ENCODE measurements around the gene NR4A2. TPM values are rescaled to one million over a fixed set of nuclear protein-coding genes. Genes with fewer than 3 reads are reported as not detected.

Gene NR4A2
- total and polyA plus RNA-seq, 2 donors (not counting 3 experiments of a cell fraction or from before 2014, with no cell fraction given) = 1.0 to 1.9 TPM

DNA sequence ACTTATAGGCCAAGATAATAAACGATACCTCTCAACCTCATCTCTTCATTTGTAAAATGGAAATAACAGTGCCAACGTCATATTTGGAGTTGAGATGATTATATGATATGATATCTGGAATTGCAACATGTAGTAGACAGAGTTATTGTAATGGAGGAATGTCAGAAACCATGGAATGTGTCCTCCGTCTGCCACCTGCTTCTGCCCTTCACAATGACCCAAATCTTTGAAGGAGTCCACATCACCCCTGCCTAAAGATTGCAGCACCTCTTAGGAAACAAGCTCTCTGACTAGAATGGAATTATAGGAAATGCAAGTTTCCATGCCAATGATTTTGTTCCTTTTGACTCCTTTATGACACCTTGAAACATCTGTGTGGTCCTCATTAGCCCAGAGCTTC is 14.9 kb downstream of the NR4A2 start:
- no peak for FAIRE-seq
- Histone ChIP-seq H3K79me2 (ENCODE audit: control insufficient read depth, insufficient read depth, low read length) (no peaks in the 10 kb centered on the region), H3K9ac (replicated peaks; ENCODE audit: extremely low read depth, insufficient read depth, low read length) (no peak overlapping the region), H3K9me1 (replicated peaks; ENCODE audit: control insufficient read depth, extremely low read depth, insufficient read depth, low read length) (no peaks in the 10 kb centered on the region), H3K4me2 (ENCODE audit: insufficient read depth, low read length) (no peak overlapping the region), H3K4me3 (replicated peaks in 1 of 3; ENCODE audit: insufficient read depth in 1 of 3, low read depth in 1 of 3, low read length in 3 of 3) (no peak overlapping the region), H3K27me3 (ENCODE audit: control insufficient read depth in 2 of 2, insufficient read depth in 2 of 2, low read length in 2 of 2) (peaks cover 34 to 58% of the 10 kb centered on the region in 2 experiments), H3K36me3 (ENCODE audit: control insufficient read depth in 2 of 2, extremely low read depth in 1 of 2, insufficient read depth in 2 of 2, low read length in 2 of 2) (no peaks in the 10 kb centered on the region), H3K4me1 (ENCODE audit: control insufficient read depth, extremely low read depth, insufficient read depth, low read length) (peaks cover 12% of the 10 kb centered on the region), H3K9me3 (replicated peaks; ENCODE audit: control insufficient read depth, insufficient read depth, low read length) (no peaks in the 10 kb centered on the region), H2AFZ (ENCODE audit: low read depth, low read length) (no peak overlapping the region), H3K27ac (ENCODE audit: insufficient read depth, low read depth, low read length) (no peak overlapping the region), H4K20me1 (replicated peaks; ENCODE audit: control insufficient read depth, extremely low read depth, insufficient read depth, low read length) (no peaks in the 10 kb centered on the region)
- dilution Hi-C loops (cut with MboI; ENCODE audit: extremely low pct_ligation_motif_present, low sequenced_read_pairs) = no loop called here
- DNase-seq (ENCODE audit: low read depth, low spot score) = no peak
- ChIA-PET CTCF (interaction anchor here (1.4 to 2.4 kb wide), 2 partner anchors 18 to 940 kb away, joined by 4 to 7 read pairs; no protein-coding TSS in a partner anchor), POLR2A (no interaction called here)
- no peak for TF ChIP-seq FOS (IDR thresholded peaks at IDR 0.05; ENCODE audit: borderline replicate concordance, insufficient read depth, low read length)
- TF ChIP-seq POLR2A (IDR thresholded peaks at IDR 0.05; ENCODE audit: low read depth, low read length) = no peak
- TF ChIP-seq POLR2AphosphoS5 (IDR thresholded peaks at IDR 0.05; ENCODE audit: insufficient read depth, low read depth, low read length) = no peak
- TF ChIP-seq JUN (IDR thresholded peaks at IDR 0.05; ENCODE audit: borderline replicate concordance, insufficient read depth, insufficient read length, low read depth) = no peak
- no peak for TF ChIP-seq EZH2 (IDR thresholded peaks at IDR 0.05; ENCODE audit: borderline replicate concordance, low read depth, low read length, severe bottlenecking)
- TF ChIP-seq GATA2 (IDR thresholded peaks at IDR 0.05; ENCODE audit: insufficient read depth, insufficient read length, low read depth, low read length) = no peak
- TF ChIP-seq, protein P1, sequence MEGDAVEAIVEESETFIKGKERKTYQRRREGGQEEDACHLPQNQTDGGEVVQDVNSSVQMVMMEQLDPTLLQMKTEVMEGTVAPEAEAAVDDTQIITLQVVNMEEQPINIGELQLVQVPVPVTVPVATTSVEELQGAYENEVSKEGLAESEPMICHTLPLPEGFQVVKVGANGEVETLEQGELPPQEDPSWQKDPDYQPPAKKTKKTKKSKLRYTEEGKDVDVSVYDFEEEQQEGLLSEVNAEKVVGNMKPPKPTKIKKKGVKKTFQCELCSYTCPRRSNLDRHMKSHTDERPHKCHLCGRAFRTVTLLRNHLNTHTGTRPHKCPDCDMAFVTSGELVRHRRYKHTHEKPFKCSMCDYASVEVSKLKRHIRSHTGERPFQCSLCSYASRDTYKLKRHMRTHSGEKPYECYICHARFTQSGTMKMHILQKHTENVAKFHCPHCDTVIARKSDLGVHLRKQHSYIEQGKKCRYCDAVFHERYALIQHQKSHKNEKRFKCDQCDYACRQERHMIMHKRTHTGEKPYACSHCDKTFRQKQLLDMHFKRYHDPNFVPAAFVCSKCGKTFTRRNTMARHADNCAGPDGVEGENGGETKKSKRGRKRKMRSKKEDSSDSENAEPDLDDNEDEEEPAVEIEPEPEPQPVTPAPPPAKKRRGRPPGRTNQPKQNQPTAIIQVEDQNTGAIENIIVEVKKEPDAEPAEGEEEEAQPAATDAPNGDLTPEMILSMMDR (IDR thresholded peaks at IDR 0.05; ENCODE audit: extremely low read depth in 1 of 2, insufficient read depth in 1 of 2, low read depth in 1 of 2, low read length in 2 of 2) = no peak
- TF ChIP-seq, protein P2, sequence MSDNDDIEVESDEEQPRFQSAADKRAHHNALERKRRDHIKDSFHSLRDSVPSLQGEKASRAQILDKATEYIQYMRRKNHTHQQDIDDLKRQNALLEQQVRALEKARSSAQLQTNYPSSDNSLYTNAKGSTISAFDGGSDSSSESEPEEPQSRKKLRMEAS (IDR thresholded peaks at IDR 0.05; ENCODE audit: insufficient read depth, insufficient read length) = no peak
- intact Hi-C loops (cut with micrococcal nuclease) = no loop called here
- BruUV-seq (replicated peaks) = no TSS peak

Data from endothelial cell of umbilical vein (primary cell).